ENCODE results near the gene TASP1.

- TF ChIP-seq POLR2A (IDR thresholded peaks at IDR 0.05) (no peak), CTCF (IDR thresholded peaks at IDR 0.05) (no peak), EP300 (IDR thresholded peaks at IDR 0.05; ENCODE audit: low read depth) (no peak), POLR2AphosphoS5 (IDR thresholded peaks at IDR 0.05) (no peak)
Observed at GRCh38 chr20:13650474-13650873, 11.7 kb upstream of the TASP1 start.

Measured in transverse colon (tissue), 4 donors.